ENCODE measurements around the gene MAGED1. TPM values are rescaled to one million over a fixed set of nuclear protein-coding genes. Genes with fewer than 3 reads are reported as not detected.
A peak's percentile ranks its signal among the peaks of the same experiment; 100 is the strongest.

MAGED1 gene
- total and polyA plus RNA-seq, 2 experiments from 2014 or later = 60.8 to 89.8 TPM

- no peak for TF ChIP-seq ZNF462 (CRISPR knock-in tag; IDR thresholded peaks at IDR 0.05)
Observed at GRCh38 chrX:51852096-51852495, 41.3 kb upstream of the MAGED1 start (continued).

GRCh38 chrX:51852621-51853020, 40.8 kb upstream of the MAGED1 start:
- Histone ChIP-seq H3K9me2 (ENCODE audit: insufficient read depth) (no peaks in the 10 kb centered on the region), H2AFZ (no peak overlapping the region), H3K79me2 (replicated peaks; ENCODE audit: insufficient read depth) (peaks cover 79% of the 10 kb centered on the region), H4K20me1 (replicated peaks; ENCODE audit: insufficient read depth) (no peaks in the 10 kb centered on the region), H3F3A (replicated peaks; ENCODE audit: low read depth) (no peaks in the 10 kb centered on the region), H3K27ac (ENCODE audit: low read depth) (peak overlapping the region; percentile 92), H3K27me3 (ENCODE audit: insufficient read depth) (no peaks in the 10 kb centered on the region), H3K4me2 (peak overlapping the region; percentile 50), H3K4me1 (ENCODE audit: insufficient read depth) (peaks cover 51% of the 10 kb centered on the region), H3K36me3 (ENCODE audit: insufficient read depth) (no peaks in the 10 kb centered on the region), H3K4me3 (peak overlapping the region; percentile 23)
- H3K36me3 Mint-ChIP-seq (ENCODE audit: low read depth) = peaks cover 38% of the 10 kb centered on the region
- peaks cover 27% of the 10 kb centered on the region for H3K9me3 Mint-ChIP-seq
- peak overlapping the region; percentile 65 for H3K4me3 Mint-ChIP-seq
- ATAC-seq = peak; percentile 43; the same call in 2 of the 3 replicates
- peak overlapping the region; percentile 97 for H3K27ac Mint-ChIP-seq
- peaks cover 52% of the 10 kb centered on the region for H3K4me1 Mint-ChIP-seq
- DNase-seq (ENCODE audit: low spot score) = peak; percentile 46
- no peaks in the 10 kb centered on the region for H3K27me3 Mint-ChIP-seq (ENCODE audit: insufficient read depth, low read depth, poor library complexity)
- TF ChIP-seq CTCF (conservative IDR thresholded peaks at IDR 0.05; ENCODE audit: low read depth in 2 of 2) (no peak), NANOG (IDR thresholded peaks at IDR 0.05; ENCODE audit: borderline replicate concordance) (no peak)

Measured in GM23338 (cell line).